Endothelial cell of umbilical vein (primary cell): ENCODE measurements around the gene RND2.

Experiments
- CTCF ChIP-seq, 2 donors: IDR thresholded peaks; 1 replicate in 1 of 2; 2 replicates in 1 of 2; pipeline ENCODE4 v1.5.1; 2011; ENCODE audit warnings: low read length in 2 of 2, mild to moderate bottlenecking in 2 of 2, moderate library complexity in 2 of 2, control low read depth in 1 of 2, inconsistent platforms in 1 of 2, low read depth in 1 of 2; ENCODE audit not compliant: insufficient read depth in 1 of 2; ENCODE audit errors: extremely low read depth in 1 of 2
- EZH2 ChIP-seq: IDR thresholded peaks from 2 replicates; pipeline ENCODE4 v1.6.1; 2012; ENCODE audit warnings: borderline replicate concordance, low read depth, mild to moderate bottlenecking, moderate library complexity, low read length, inconsistent platforms; ENCODE audit not compliant: severe bottlenecking
- FOS ChIP-seq: IDR thresholded peaks from 2 replicates; pipeline ENCODE4 v1.6.1; 2011; ENCODE audit warnings: mild to moderate bottlenecking, low read length, moderate library complexity, borderline replicate concordance; ENCODE audit not compliant: insufficient read depth
- JUN ChIP-seq: IDR thresholded peaks from 2 replicates; pipeline ENCODE4 v1.6.1; 2011; ENCODE audit warnings: borderline replicate concordance, low read depth; ENCODE audit not compliant: insufficient read length, insufficient read depth
- POLR2A ChIP-seq: IDR thresholded peaks from 2 replicates; pipeline ENCODE4 v1.6.1; 2012; ENCODE audit warnings: low read depth, mild to moderate bottlenecking, control low read depth, low read length
- TF ChIP-seq, protein P1 (sequence below): IDR thresholded peaks from 2 replicates; pipeline ENCODE4 v1.6.1; 2011; ENCODE audit not compliant: insufficient read depth, insufficient read length

DNA sequence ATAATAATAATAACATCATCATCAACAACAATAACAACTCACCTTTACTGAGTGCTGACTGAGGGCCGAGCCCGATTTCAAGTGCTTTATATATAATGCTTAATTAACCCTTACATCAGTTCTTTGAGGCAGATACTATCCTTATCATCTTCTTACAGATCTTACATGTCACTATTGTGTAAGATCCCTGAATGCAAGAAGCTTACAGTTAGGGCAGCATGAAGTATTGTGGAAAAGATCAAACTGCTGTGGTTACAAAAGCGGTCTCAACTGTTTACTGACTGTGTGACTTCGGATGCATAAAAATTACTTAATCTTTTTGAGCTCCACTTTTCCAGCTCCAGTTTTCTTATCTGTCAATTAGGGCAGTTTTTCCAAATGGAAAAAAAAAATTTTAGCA, 6.1 kb upstream of the RND2 start:
- TF ChIP-seq CTCF (IDR thresholded peaks at IDR 0.05; ENCODE audit: extremely low read depth in 1 of 2, insufficient read depth in 1 of 2, low read depth in 1 of 2, low read length in 2 of 2), result no peak
- no peak for TF ChIP-seq POLR2A
- TF ChIP-seq, protein P1, sequence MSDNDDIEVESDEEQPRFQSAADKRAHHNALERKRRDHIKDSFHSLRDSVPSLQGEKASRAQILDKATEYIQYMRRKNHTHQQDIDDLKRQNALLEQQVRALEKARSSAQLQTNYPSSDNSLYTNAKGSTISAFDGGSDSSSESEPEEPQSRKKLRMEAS, result no peak
- no peak for TF ChIP-seq FOS
- TF ChIP-seq JUN, result no peak
- TF ChIP-seq EZH2, result no peak
